ENCODE measurements around the gene MRPL16.

GRCh38 chr11:59770319-59770718 lies 40.3 kb downstream of the MRPL16 start:
- TF ChIP-seq, protein P1, sequence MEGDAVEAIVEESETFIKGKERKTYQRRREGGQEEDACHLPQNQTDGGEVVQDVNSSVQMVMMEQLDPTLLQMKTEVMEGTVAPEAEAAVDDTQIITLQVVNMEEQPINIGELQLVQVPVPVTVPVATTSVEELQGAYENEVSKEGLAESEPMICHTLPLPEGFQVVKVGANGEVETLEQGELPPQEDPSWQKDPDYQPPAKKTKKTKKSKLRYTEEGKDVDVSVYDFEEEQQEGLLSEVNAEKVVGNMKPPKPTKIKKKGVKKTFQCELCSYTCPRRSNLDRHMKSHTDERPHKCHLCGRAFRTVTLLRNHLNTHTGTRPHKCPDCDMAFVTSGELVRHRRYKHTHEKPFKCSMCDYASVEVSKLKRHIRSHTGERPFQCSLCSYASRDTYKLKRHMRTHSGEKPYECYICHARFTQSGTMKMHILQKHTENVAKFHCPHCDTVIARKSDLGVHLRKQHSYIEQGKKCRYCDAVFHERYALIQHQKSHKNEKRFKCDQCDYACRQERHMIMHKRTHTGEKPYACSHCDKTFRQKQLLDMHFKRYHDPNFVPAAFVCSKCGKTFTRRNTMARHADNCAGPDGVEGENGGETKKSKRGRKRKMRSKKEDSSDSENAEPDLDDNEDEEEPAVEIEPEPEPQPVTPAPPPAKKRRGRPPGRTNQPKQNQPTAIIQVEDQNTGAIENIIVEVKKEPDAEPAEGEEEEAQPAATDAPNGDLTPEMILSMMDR (IDR thresholded peaks at IDR 0.05): no peak
- TF ChIP-seq EP300 (IDR thresholded peaks at IDR 0.05) (no peak), POLR2AphosphoS5 (IDR thresholded peaks at IDR 0.05) (no peak), POLR2A (IDR thresholded peaks at IDR 0.05) (no peak)
